ENCODE results near the gene TBC1D8.

- TF ChIP-seq CTCF (IDR thresholded peaks at IDR 0.05) (no peak), POLR2A (IDR thresholded peaks at IDR 0.05) (no peak)
These were observed 127.7 kb downstream of the TBC1D8 start for GRCh38 chr2:101023327-101024107.
